A673 (cell line): ENCODE data around the gene NFU1. TPM values are rescaled to one million over a fixed set of nuclear protein-coding genes. Genes with fewer than 3 reads are reported as not detected.

Experiments used
- BruUV-seq: library from RNA; stranded (reverse); fragments of 400-500 nt; replicated peaks from 2 replicates; lab custom pipeline; 2021; lab: Mats Ljungman, UMichigan
- CTCF ChIA-PET: fragments of 300-600 bp; sonication (Branson Sonifier 250); formaldehyde crosslinking; loops from one replicate; lab custom pipeline; 2022; ENCODE audit warnings: antibody characterized with exemption; lab: Charles Lee
- POLR2A ChIA-PET: fragments of 300-600 bp; sonication (Branson Sonifier 250); formaldehyde crosslinking; loops from one replicate; lab custom pipeline; 2022; ENCODE audit warnings: antibody characterized with exemption; ENCODE audit not compliant: low non-redundant PET; lab: Charles Lee
- DNase-seq: peaks from one replicate; pipeline ENCODE4 v3.0.0-alpha.2; 2015; ENCODE audit warnings: low spot score
- H3K27ac ChIP-seq: fragments of 200-600 bp; sonication (generic); 2 replicates; pipeline ENCODE4 v1.5.1; 2016; ENCODE audit warnings: mixed run types, low read depth, mild to moderate bottlenecking, mixed read lengths, antibody characterized with exemption, low read length; ENCODE audit not compliant: poor library complexity, severe bottlenecking
- H3K27me3 ChIP-seq: fragments of 200-600 bp; sonication (generic); replicated peaks from 2 replicates; pipeline ENCODE4 v1.6.1; 2017; ENCODE audit warnings: mixed run types, low read depth, mild to moderate bottlenecking, mixed read lengths, antibody characterized with exemption, low read length; ENCODE audit not compliant: insufficient read depth, poor library complexity
- H3K36me3 ChIP-seq: fragments of 200-600 bp; sonication (generic); 2 replicates; pipeline ENCODE4 v1.6.1; 2016; ENCODE audit warnings: mixed run types, mild to moderate bottlenecking, mixed read lengths, antibody characterized with exemption, low read length; ENCODE audit not compliant: insufficient read depth, poor library complexity, severe bottlenecking
- H3K4me1 ChIP-seq: fragments of 200-600 bp; sonication (generic); 2 replicates; pipeline ENCODE4 v1.6.1; 2017; ENCODE audit warnings: mixed run types, mild to moderate bottlenecking, mixed read lengths, antibody characterized with exemption, low read length; ENCODE audit not compliant: insufficient read depth, poor library complexity, severe bottlenecking
- H3K4me3 ChIP-seq: fragments of 200-600 bp; sonication (generic); 2 replicates; pipeline ENCODE4 v1.5.1; 2016; ENCODE audit warnings: low read depth, mixed run types, mild to moderate bottlenecking, mixed read lengths, low read length; ENCODE audit not compliant: poor library complexity, severe bottlenecking
- H3K9me3 ChIP-seq: fragments of 200-600 bp; sonication (generic); 2 replicates; pipeline ENCODE4 v1.6.1; 2016; ENCODE audit warnings: mixed run types, low read depth, mild to moderate bottlenecking, mixed read lengths, antibody characterized with exemption, low read length; ENCODE audit not compliant: poor library complexity, severe bottlenecking
- CTCF ChIP-seq: fragments of 300-800, 200-600 bp; sonication (generic); conservative IDR thresholded peaks from 2 replicates; pipeline ENCODE4 v1.5.1; 2017; ENCODE audit warnings: low read depth, mild to moderate bottlenecking, antibody characterized with exemption, low read length, moderate library complexity, mixed read lengths
- EZH2 ChIP-seq: fragments of 200-600 bp; sonication (generic); IDR thresholded peaks from 2 replicates; pipeline ENCODE4 v1.6.1; 2017; ENCODE audit warnings: borderline replicate concordance, low read depth, mild to moderate bottlenecking, mixed read lengths, antibody characterized with exemption, low read length; ENCODE audit not compliant: poor library complexity, severe bottlenecking
- intact Hi-C: fragments of 100-400 bp; cut with micrococcal nuclease; formaldehyde crosslinking; loops from one replicate; pipeline ENCODE4 v1.10.0; 2022; ENCODE audit not compliant: unreplicated experiment
- total RNA-seq: library from RNA; stranded (reverse); gene quantifications from 2 replicates; pipeline ENCODE4 v1.2.3, GENCODE V29; 2021

Gene NFU1
- total RNA-seq, 1 experiment from 2014 or later = 54.3 TPM

- no peak for TF ChIP-seq EZH2
- TF ChIP-seq CTCF = no peak
- Histone ChIP-seq H3K9me3 (no peaks in the 10 kb centered on the region), H3K27ac (no peak overlapping the region), H3K27me3 (no peaks in the 10 kb centered on the region), H3K36me3 (peaks cover 9% of the 10 kb centered on the region), H3K4me3 (no peak overlapping the region), H3K4me1 (no peaks in the 10 kb centered on the region)
- no peak for DNase-seq
- BruUV-seq = no TSS peak
- intact Hi-C loops = no loop called here
- POLR2A ChIA-PET = no interaction called here
- CTCF ChIA-PET = no interaction called here
Observed at GRCh38 chr2:69395866-69396265, 41.4 kb downstream of the NFU1 start.

- intact Hi-C loops = no loop called here
- no peak for DNase-seq
- Histone ChIP-seq H3K27me3 (no peaks in the 10 kb centered on the region), H3K36me3 (peaks cover 9% of the 10 kb centered on the region), H3K9me3 (no peaks in the 10 kb centered on the region), H3K27ac (no peak overlapping the region), H3K4me3 (no peak overlapping the region), H3K4me1 (no peaks in the 10 kb centered on the region)
- POLR2A ChIA-PET = no interaction called here
- BruUV-seq = no TSS peak
- TF ChIP-seq EZH2 (no peak), CTCF (no peak)
- CTCF ChIA-PET = no interaction called here
Observed at GRCh38 chr2:69393963-69394362, 43.3 kb downstream of the NFU1 start.

- peaks cover under 1% of the 10 kb centered on the region for H3K36me3 ChIP-seq
- no peaks in the 10 kb centered on the region for H3K9me3 ChIP-seq
- no peak overlapping the region for H3K4me3 ChIP-seq
- TF ChIP-seq CTCF (no peak), EZH2 (no peak)
- H3K4me1 ChIP-seq = peaks cover 7% of the 10 kb centered on the region
- H3K27me3 ChIP-seq = no peaks in the 10 kb centered on the region
- ChIA-PET POLR2A (no interaction called here), CTCF (no interaction called here)
- intact Hi-C loops = no loop called here
- no peak overlapping the region for H3K27ac ChIP-seq
- no peak for DNase-seq
- no TSS peak for BruUV-seq
Observed at GRCh38 chr2:69390471-69390870, 46.8 kb downstream of the NFU1 start.
